ENCODE data around the gene SLC16A9. TPM values are rescaled to one million over a fixed set of nuclear protein-coding genes. Genes with fewer than 3 reads are reported as not detected.

The SLC16A9 gene
- total RNA-seq, 2 donors from 2014 or later = 0.90 to 1.5 TPM

DNA sequence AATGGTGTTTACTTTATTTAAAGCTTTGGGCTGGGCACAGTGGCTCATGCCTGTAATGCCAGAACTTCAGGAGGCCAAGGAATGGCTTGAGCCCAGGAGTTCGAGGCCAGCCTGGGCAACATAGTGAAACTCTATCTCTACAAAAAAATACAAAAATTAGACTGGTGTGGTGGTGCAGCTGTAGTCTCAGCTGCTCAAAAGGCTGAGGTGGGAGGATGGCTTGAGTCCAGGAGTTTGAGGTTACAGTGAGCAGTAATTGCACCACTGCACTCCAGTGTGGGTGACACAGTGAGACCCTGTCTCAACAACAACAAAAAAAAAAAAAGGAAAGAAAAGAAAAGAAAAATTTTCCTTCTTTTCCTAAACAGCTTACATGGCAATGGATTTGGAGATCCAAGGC is 22.0 kb downstream of the SLC16A9 start:
- Histone ChIP-seq H3K27ac (no peak overlapping the region), H3K27me3 (no peaks in the 10 kb centered on the region), H3K36me3 (no peaks in the 10 kb centered on the region), H3K9me3 (no peaks in the 10 kb centered on the region), H3K4me3 (no peak overlapping the region), H3K4me1 (no peaks in the 10 kb centered on the region)
- no peak for DNase-seq (ENCODE audit: low spot score)
- TF ChIP-seq, protein P1, sequence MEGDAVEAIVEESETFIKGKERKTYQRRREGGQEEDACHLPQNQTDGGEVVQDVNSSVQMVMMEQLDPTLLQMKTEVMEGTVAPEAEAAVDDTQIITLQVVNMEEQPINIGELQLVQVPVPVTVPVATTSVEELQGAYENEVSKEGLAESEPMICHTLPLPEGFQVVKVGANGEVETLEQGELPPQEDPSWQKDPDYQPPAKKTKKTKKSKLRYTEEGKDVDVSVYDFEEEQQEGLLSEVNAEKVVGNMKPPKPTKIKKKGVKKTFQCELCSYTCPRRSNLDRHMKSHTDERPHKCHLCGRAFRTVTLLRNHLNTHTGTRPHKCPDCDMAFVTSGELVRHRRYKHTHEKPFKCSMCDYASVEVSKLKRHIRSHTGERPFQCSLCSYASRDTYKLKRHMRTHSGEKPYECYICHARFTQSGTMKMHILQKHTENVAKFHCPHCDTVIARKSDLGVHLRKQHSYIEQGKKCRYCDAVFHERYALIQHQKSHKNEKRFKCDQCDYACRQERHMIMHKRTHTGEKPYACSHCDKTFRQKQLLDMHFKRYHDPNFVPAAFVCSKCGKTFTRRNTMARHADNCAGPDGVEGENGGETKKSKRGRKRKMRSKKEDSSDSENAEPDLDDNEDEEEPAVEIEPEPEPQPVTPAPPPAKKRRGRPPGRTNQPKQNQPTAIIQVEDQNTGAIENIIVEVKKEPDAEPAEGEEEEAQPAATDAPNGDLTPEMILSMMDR (IDR thresholded peaks at IDR 0.05) = no peak

DNA sequence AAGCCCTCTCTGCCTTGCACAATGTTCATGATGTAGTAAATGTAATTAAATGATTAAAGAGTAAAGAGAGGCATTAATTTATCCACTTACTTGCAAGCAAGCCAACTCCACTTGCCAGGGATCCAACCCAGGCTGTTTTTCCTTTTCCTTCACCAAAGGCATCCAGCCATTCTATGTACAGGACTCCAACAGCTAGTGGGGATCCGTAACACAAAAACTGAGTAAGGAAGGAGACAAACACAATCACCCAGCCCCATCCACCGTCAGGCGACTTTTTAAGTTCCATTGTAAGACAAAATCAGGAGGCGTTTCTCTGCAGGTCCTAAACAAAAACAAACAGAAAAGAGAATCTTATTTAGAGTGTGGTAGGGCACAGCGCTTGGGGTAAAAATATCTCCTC is 25.6 kb downstream of the SLC16A9 start:
- Histone ChIP-seq H3K36me3 (no peaks in the 10 kb centered on the region), H3K9me3 (no peaks in the 10 kb centered on the region), H3K27ac (no peak overlapping the region), H3K4me1 (no peaks in the 10 kb centered on the region), H3K4me3 (no peak overlapping the region), H3K27me3 (no peaks in the 10 kb centered on the region)
- no peak for DNase-seq (ENCODE audit: low spot score)
- TF ChIP-seq, protein P1 (IDR thresholded peaks at IDR 0.05) = no peak

DNA sequence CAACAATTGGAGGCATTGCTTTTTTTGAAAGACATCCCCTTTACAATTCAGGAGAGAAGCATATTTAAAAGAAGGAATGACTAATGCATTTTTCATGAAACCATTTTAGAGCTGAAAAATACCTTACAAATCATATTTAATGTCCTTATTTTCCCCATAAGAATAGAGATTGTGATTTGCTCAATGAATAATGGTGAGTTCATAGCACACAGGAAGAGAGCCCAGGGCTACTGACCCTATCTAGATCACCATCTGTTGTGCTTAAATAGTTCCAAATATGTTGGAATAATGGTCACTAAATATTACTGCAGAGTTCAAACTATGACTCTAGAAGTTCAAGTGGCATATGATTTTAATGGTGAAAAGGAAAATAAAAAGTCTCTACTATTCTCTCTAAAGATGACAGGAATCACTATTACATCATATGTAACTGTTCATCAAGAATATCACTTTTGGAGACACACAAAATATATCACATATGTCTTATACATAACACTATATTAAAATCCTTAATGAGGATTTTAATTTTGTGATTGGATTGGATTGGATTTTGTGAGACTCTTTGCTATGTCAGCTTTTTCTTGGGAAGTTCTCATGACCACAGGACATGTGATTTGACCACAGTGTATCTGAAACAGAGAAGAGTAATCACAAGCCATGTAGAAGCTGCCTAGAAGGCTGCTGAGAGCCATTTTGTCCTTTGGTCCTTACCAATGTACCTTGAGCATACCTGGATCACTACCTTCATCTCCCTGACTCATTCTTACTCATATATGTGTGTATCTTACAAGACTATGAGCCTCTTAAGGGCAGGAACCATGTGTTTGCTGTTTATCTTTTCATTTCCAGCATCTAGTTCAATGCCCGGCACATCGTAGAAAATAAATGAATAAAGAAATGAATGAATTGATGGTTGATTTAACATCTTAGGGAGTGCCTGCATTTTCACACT is 26.4 kb downstream of the SLC16A9 start:
- no peak for DNase-seq (ENCODE audit: low spot score)
- Histone ChIP-seq H3K36me3 (no peaks in the 10 kb centered on the region), H3K4me3 (no peak overlapping the region), H3K27me3 (no peaks in the 10 kb centered on the region), H3K9me3 (no peaks in the 10 kb centered on the region), H3K4me1 (no peaks in the 10 kb centered on the region), H3K27ac (no peak overlapping the region)
- TF ChIP-seq, protein P1 (IDR thresholded peaks at IDR 0.05) = no peak

GRCh38 chr10:59680199-59680598 is 29.5 kb downstream of the SLC16A9 start:
- no peak for DNase-seq (ENCODE audit: low spot score)
- no peaks in the 10 kb centered on the region for H3K4me1 ChIP-seq
- no peak overlapping the region for H3K27ac ChIP-seq
- no peaks in the 10 kb centered on the region for H3K36me3 ChIP-seq
- no peak overlapping the region for H3K4me3 ChIP-seq
- TF ChIP-seq, protein P1 (IDR thresholded peaks at IDR 0.05) = no peak
- no peaks in the 10 kb centered on the region for H3K9me3 ChIP-seq
- no peaks in the 10 kb centered on the region for H3K27me3 ChIP-seq

DNA sequence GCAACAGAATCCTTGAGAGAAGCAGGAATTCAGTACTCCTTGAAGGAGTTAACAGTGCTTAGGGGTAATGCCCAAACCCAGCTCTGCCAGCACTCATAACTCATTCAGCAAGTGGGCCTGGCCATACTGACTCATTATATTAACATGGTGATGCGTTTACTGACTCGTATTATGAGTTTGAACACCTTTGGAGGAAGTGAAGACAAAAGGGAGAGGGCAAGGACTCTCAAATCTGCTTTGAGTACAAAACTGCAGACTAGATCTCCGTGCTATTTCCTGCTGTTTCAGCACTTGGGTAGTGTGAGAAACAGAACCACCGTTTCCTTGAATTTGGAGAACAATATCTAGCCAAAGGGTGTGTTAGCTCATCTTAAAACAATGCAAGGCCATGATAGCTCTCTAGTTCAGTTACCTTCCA is 30.8 kb downstream of the SLC16A9 start:
- H3K36me3 ChIP-seq = no peaks in the 10 kb centered on the region
- H3K9me3 ChIP-seq = no peaks in the 10 kb centered on the region
- peaks cover 0 to 6% of the 10 kb centered on the region in 2 donors for H3K4me1 ChIP-seq
- no peak overlapping the region for H3K27ac ChIP-seq
- H3K4me3 ChIP-seq = no peak overlapping the region
- TF ChIP-seq, protein P1 (IDR thresholded peaks at IDR 0.05) = no peak
- H3K27me3 ChIP-seq = no peaks in the 10 kb centered on the region
- DNase-seq (ENCODE audit: low spot score) = no peak

Measured in right atrium auricular region (tissue), 2 donors.